OCI-LY1 (cell line): ENCODE measurements around the gene VWA8.

ENCODE experiments used
- EZH2 ChIP-seq: fragments of 200-600 bp; sonication (generic), shearing (Covaris generic); IDR thresholded peaks from 2 replicates; pipeline ENCODE4 v1.8.0; 2017; ENCODE audit warnings: borderline replicate concordance, mixed run types, mild to moderate bottlenecking, antibody characterized with exemption, low read length, moderate library complexity, mixed read lengths
- TF ChIP-seq, protein P1 (sequence below): fragments of 200-600 bp; sonication (generic), shearing (Covaris generic); IDR thresholded peaks from 2 replicates; pipeline ENCODE4 v1.5.1; 2017; ENCODE audit warnings: mild to moderate bottlenecking, antibody characterized with exemption, low read length, moderate library complexity, mixed read lengths

DNA sequence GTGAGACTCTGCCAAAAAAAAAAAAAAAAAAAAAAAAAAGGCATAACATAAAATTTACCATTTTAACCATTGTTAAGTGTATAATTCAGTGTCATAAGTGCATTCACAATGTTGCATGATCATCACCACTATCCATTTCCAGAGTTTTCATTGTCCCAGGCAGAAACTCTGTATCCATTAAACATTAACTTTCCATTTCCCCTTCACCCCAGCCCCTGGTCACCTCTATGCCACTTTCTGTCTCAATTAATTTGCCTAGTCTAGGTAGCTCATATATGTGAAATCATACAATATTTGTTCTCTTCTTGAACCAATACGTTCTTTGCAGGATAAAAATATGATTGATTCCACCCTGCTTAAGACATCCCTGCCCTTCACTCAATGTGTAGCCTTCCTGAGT is 31.0 kb upstream of the VWA8 start:
- TF ChIP-seq, protein P1, sequence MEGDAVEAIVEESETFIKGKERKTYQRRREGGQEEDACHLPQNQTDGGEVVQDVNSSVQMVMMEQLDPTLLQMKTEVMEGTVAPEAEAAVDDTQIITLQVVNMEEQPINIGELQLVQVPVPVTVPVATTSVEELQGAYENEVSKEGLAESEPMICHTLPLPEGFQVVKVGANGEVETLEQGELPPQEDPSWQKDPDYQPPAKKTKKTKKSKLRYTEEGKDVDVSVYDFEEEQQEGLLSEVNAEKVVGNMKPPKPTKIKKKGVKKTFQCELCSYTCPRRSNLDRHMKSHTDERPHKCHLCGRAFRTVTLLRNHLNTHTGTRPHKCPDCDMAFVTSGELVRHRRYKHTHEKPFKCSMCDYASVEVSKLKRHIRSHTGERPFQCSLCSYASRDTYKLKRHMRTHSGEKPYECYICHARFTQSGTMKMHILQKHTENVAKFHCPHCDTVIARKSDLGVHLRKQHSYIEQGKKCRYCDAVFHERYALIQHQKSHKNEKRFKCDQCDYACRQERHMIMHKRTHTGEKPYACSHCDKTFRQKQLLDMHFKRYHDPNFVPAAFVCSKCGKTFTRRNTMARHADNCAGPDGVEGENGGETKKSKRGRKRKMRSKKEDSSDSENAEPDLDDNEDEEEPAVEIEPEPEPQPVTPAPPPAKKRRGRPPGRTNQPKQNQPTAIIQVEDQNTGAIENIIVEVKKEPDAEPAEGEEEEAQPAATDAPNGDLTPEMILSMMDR: no peak
- TF ChIP-seq EZH2: no peak
